SJSA1 (cell line): ENCODE results near the gene ATAD2B. TPM values are rescaled to one million over a fixed set of nuclear protein-coding genes. Genes with fewer than 3 reads are reported as not detected.

Experiments
- DNase-seq, 2 experiments: peaks; one replicate each; pipeline ENCODE4 v3.0.0-alpha.2; 2015 to 2020; ENCODE audit warnings: low spot score in 2 of 2, low read depth in 1 of 2
- H3K27ac ChIP-seq: fragments of 250-450 bp; sonication (Bioruptor Pico); 2 replicates; pipeline ENCODE4 v1.5.1; 2020; ENCODE audit warnings: mild to moderate bottlenecking, moderate library complexity
- H3K27me3 ChIP-seq: fragments of 250-450 bp; sonication (Bioruptor Pico); replicated peaks from 2 replicates; pipeline ENCODE4 v1.5.1; 2020; ENCODE audit warnings: mild to moderate bottlenecking, moderate library complexity
- H3K36me3 ChIP-seq: fragments of 250-450 bp; sonication (Bioruptor Pico); 2 replicates; pipeline ENCODE4 v1.5.1; 2020; ENCODE audit warnings: mild to moderate bottlenecking
- H3K4me1 ChIP-seq: fragments of 250-450 bp; sonication (Bioruptor Pico); replicated peaks from 2 replicates; pipeline ENCODE4 v1.6.1; 2021; ENCODE audit warnings: mild to moderate bottlenecking
- H3K4me3 ChIP-seq: fragments of 250-450 bp; sonication (Bioruptor Pico); 2 replicates; pipeline ENCODE4 v1.5.1; 2020; ENCODE audit warnings: mild to moderate bottlenecking
- H3K9me3 ChIP-seq: fragments of 250-450 bp; sonication (Bioruptor Pico); replicated peaks from 2 replicates; pipeline ENCODE4 v1.5.1; 2020; ENCODE audit warnings: mild to moderate bottlenecking
- total RNA-seq: library from RNA; depleted of rRNA; stranded (reverse); fragments of >200 nt; shearing (Covaris generic); gene quantifications from 2 replicates; pipeline ENCODE4 v1.2.3, GENCODE V29; 2014

Gene ATAD2B
- total RNA-seq, 1 experiment from 2014 or later: 13.5 TPM

DNA sequence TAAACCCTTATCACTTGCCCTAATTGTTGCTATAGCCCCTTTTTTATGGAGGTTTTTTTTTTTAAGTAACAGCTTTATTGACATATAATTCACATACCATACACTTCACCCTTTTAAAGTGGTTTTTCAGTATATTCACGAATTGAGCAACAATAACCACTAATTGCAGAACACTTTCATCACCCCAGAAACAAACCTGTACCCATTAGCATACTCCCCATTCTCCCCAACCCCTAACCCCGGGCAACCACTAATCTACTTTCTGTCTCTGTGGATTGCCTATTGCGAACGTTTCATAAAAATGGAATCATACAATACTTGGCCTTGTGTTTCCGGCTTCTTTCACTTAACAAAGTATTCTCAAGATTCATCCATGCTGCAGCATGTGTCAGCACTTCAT is 213.6 kb downstream of the ATAD2B start:
- Histone ChIP-seq H3K9me3 (no peaks in the 10 kb centered on the region), H3K4me1 (no peaks in the 10 kb centered on the region), H3K27me3 (no peaks in the 10 kb centered on the region), H3K36me3 (no peaks in the 10 kb centered on the region), H3K4me3 (no peak overlapping the region), H3K27ac (no peak overlapping the region)
- DNase-seq: no peak

DNA sequence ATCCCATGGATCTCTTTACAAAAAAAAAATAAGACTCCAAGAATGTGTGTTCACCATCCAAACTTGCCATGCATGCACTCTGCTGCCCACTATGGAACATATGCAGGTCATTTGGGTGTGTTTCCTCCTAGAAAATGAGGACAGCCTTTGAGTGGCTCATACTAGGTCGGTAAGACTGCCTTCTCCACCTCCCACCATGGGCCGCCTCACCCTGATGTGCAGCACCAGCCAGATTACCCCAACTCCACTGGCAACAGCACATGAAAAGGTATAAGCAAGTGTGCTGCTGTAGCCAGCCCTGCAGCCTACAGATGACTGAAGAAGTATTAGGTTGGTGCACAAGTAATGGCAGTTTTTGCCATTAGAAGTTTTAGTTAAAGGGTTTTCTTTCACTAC is 214.2 kb downstream of the ATAD2B start:
- H3K27ac ChIP-seq: no peak overlapping the region
- H3K36me3 ChIP-seq: no peaks in the 10 kb centered on the region
- H3K4me3 ChIP-seq: no peak overlapping the region
- no peaks in the 10 kb centered on the region; the same call in 1 of the 2 replicates for H3K4me1 ChIP-seq
- no peak for DNase-seq
- no peaks in the 10 kb centered on the region for H3K9me3 ChIP-seq
- H3K27me3 ChIP-seq: no peaks in the 10 kb centered on the region

DNA sequence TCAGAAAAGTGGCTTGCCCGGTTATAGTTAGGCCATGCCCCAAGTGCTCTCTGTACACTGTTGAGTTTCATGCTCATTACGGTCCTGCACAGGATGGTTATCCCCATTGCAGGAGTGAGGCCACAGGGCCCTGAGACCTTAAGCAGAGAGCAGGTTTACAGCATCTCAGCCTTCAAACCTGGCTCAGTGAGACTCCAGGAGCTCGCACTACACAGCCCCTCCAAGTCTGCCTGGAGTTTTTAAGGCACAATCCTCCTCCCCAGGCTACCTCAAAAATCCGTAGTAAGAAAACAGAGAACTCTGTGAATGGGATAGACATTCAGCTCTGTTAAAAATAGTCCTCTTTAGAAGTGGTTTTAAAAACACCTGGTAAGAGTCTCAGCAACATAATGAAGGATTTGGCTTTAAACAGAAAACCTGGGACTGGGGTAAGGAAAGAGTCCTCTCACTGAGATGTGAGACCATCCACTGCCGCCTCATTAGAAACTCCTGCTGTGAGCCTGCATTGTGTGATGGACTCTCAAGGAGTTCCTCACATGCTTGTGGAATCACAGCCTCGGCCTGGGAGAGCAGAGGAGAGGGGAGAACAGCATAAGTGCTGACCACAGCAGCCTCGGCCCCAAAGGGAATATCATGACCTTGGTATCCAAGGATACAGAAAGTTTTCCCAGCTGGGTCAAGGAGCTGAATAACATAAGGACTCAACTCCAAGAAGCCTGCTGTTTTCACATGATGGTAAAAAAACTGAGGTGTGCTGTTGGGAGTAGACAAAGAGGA is 214.8 kb downstream of the ATAD2B start:
- Histone ChIP-seq H3K36me3 (no peaks in the 10 kb centered on the region), H3K9me3 (no peaks in the 10 kb centered on the region), H3K4me3 (no peak overlapping the region), H3K27me3 (no peaks in the 10 kb centered on the region), H3K4me1 (peaks cover 5% of the 10 kb centered on the region), H3K27ac (no peak overlapping the region)
- no peak for DNase-seq

DNA sequence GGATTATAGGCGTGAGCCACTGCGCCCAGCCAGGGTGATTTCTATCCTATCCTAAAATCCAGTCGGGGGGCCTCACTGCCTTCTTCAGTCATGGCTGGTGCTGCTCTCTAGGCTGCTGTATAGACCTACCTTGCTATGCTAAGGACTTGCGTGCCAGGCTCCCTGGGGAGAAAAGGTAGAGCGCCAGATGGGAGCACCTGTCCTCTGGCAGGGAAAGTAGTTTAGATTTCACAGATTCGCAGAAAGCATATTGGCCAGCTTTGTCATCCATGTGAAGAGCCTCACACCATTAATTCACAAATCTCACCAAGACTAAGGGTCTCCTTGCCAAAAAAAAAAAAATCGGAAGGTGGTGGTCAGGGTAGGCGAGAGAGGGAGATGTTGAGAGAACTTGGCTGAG is 217.6 kb downstream of the ATAD2B start:
- no peak overlapping the region for H3K4me3 ChIP-seq
- H3K4me1 ChIP-seq: peaks cover 9% of the 10 kb centered on the region
- no peak for DNase-seq
- no peaks in the 10 kb centered on the region for H3K36me3 ChIP-seq
- no peak overlapping the region for H3K27ac ChIP-seq
- no peaks in the 10 kb centered on the region for H3K9me3 ChIP-seq
- H3K27me3 ChIP-seq: no peaks in the 10 kb centered on the region

DNA sequence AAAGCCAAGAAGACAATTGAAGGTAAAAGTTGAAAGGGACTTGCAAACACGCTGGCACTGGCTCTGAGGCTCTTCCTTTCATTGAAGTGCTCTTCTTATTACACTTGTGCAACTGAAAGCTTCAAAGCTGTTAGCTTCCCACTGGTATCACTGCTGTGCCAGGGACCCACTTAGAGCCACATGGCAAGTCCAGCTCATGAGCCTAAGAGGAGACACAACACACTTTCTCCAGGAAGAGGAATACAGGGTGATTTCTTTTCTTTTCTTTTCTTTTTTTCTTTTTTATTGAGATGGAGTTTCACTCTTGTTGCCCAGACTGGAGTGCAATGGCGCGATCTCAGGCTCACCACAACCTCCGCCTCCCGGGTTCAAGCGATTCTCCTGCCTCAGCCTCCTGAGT is 218.2 kb downstream of the ATAD2B start:
- H3K36me3 ChIP-seq: no peaks in the 10 kb centered on the region
- H3K9me3 ChIP-seq: no peaks in the 10 kb centered on the region
- no peak overlapping the region for H3K4me3 ChIP-seq
- no peaks in the 10 kb centered on the region for H3K27me3 ChIP-seq
- peaks cover 9% of the 10 kb centered on the region for H3K4me1 ChIP-seq
- H3K27ac ChIP-seq: no peak overlapping the region
- DNase-seq: no peak

DNA sequence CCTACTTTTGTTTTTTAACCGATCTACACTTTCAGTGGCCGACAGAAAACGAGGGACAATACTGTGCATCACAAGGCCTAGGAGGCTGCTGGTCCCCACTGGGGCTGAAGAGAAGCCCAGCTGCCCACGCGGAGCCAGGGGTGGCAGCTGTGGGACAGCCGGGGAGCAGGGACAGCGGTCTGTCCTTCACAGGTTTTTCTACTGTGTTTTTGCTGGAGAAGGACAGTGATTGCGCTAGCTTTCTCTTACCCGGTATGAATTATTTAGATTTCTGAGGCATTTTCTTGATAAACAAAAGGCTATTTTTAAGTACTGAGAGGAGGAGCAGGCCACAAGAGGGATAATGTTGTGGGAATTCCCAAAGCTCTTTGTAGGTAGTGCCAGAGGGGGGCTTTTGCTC is 219.8 kb downstream of the ATAD2B start:
- peak in 1 of 2 experiments; percentile 33 for DNase-seq
- H3K27me3 ChIP-seq: no peaks in the 10 kb centered on the region
- peaks cover 9% of the 10 kb centered on the region for H3K4me1 ChIP-seq
- H3K36me3 ChIP-seq: no peaks in the 10 kb centered on the region
- H3K9me3 ChIP-seq: no peaks in the 10 kb centered on the region
- H3K27ac ChIP-seq: no peak overlapping the region
- H3K4me3 ChIP-seq: no peak overlapping the region

DNA sequence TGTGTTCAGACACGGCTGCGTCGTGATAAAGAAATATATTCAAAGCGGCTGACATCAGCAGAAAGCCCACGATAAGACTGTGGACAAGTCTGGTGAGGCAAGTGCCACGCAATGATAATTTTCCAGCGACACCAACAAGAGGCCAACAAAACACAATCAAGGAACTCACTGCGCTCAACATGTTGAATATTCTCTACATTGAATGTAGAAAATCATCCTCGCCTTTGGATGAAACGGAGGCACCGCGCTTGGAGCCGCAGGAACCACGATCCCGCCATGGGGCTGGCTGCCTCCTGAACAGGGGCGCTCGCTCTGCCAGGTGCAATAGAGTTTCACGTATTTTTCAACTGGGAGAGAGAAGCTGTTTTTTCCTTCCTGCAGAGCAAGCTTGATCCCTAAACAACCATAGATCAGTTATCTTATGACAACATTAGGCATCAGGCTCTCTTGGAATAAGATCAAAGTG is 220.3 kb downstream of the ATAD2B start:
- Histone ChIP-seq H3K9me3 (no peaks in the 10 kb centered on the region), H3K27me3 (no peaks in the 10 kb centered on the region), H3K4me3 (no peak overlapping the region), H3K36me3 (no peaks in the 10 kb centered on the region), H3K4me1 (peaks cover 9% of the 10 kb centered on the region), H3K27ac (no peak overlapping the region)
- DNase-seq: no peak

DNA sequence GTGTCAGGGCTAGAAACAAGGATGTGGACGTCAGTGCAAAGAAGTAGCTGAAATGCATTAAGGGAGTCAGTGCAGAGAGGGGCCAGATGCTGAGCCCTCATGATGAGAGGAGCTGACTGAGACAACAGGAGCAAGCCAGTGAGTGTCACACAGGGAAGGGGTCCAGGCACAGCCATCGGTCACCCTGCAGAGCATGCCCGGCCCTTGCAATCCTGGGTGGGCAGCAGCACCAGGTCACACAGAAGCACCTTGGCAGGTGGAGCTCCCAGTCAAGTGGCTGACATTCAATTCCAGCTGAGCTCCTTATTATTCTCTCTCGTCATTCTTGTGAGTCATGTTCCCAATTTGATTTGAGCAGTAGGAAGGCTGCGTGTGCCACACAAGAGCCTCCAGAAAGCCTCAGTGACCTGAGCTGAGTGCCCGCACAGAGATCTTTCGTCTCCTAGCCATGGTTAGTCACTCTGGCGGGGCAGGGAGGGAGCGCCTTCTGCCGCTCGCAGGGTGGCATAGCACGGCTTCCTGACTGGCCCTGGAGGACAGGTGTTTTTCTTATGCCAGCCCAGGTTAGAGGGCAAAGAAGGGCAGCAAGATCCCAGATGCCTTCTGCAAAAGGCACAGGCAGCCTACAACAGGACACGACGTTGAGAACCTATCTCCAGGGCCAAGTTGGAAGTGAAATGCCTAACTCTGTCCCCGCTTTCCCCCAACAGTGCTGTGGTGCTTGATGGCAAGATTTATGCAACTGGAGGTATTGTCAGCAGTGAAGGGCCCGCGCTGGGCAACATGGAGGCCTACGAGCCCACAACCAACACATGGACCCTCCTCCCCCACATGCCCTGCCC is 220.9 kb downstream of the ATAD2B start:
- no peak for DNase-seq
- Histone ChIP-seq H3K9me3 (no peaks in the 10 kb centered on the region), H3K4me3 (no peak overlapping the region)

DNA sequence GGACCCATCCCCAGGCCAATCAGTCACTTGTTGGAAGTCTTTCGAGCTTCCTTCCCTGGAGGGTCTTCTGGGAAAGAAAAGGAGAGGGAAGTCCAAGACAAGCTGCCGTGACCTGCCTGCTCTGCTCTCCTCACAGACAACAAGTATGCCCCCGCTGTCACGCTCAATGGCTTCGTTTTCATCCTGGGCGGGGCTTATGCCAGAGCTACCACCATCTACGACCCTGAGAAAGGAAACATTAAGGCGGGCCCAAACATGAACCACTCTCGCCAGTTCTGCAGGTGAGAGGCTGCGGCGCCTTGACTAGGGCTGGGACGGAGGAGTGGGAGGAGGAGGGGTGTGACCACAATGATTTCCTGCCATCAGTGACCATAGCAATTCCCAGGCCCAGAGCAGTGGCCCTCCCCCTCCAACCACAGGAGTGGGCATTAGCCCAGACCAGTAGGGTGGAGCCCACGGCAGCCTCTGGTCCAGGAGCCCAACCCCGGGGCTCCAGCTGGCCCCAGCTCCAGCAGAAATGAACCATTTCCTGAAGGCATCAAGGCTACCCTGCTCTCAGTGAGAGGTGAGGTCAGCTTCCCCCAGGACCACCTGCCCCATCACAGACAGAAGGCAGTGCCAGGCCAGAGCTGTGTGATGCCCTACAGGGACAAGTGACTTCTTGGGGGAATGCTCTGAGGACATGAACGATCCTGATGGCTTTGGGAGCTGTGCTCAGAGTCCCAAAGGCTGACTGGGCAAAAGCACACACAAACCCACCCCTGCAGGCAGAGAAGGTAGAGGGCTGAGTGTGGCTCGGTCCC is 223.1 kb downstream of the ATAD2B start:
- Histone ChIP-seq H3K27ac (no peak overlapping the region), H3K4me1 (peaks cover 9% of the 10 kb centered on the region), H3K9me3 (no peaks in the 10 kb centered on the region), H3K27me3 (no peaks in the 10 kb centered on the region), H3K36me3 (no peaks in the 10 kb centered on the region), H3K4me3 (no peak overlapping the region)
- no peak for DNase-seq

More for the DNA sequence above, 220.9 kb downstream of the ATAD2B start:
- Histone ChIP-seq H3K36me3 (no peaks in the 10 kb centered on the region), H3K27me3 (no peaks in the 10 kb centered on the region), H3K27ac (no peak overlapping the region), H3K4me1 (peaks cover 9% of the 10 kb centered on the region)

DNA sequence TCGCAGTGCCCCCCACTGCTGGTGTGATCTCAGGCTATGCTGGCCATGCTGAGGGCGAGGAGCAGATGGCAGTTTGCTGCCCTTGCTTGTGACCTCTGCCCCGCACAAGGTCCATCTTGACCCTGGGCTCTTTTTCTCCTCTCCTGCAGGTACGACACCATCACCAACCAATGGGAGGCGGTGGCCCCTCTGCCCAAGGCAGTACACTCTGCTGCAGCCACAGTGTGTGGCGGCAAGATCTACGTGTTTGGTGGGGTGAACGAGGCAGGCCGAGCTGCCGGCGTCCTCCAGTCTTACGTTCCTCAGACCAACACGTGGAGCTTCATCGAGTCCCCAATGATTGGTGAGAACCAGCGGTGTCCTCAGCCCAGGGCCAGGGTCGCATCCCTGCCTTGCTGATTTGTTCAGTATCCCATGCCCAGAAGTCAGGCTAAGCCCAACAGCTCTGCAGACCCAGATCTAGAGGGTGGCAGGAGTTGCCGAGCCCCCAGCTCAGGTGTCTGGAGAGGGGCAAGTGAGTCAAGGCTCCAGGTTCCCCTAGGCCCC is 223.8 kb downstream of the ATAD2B start:
- H3K27me3 ChIP-seq: no peaks in the 10 kb centered on the region
- no peaks in the 10 kb centered on the region for H3K9me3 ChIP-seq
- H3K4me3 ChIP-seq: no peak overlapping the region
- H3K36me3 ChIP-seq: no peaks in the 10 kb centered on the region
- DNase-seq: no peak
- H3K27ac ChIP-seq: no peak overlapping the region
- peaks cover 12% of the 10 kb centered on the region for H3K4me1 ChIP-seq

DNA sequence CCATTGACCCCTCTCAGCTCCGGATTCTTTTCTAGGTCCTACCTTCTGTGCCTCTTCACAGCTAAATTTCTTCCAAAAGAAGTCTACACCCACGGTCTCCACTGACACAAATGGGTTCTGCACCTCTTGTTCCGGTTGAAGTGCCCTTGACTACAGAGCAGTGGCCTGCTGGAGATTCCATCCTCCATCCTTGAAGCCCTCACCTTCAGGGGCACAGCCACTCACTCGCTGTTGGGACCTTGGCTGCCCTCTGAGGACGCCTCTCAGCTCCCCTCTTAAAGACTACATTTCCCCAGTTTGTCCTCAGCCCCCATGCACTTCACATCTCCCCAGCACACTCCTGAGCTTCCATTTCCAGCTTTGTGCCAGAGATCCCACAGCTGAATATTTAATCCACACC is 226.3 kb downstream of the ATAD2B start:
- H3K27me3 ChIP-seq: no peaks in the 10 kb centered on the region
- H3K4me1 ChIP-seq: peaks cover 13% of the 10 kb centered on the region
- H3K9me3 ChIP-seq: no peaks in the 10 kb centered on the region
- no peak for DNase-seq
- H3K36me3 ChIP-seq: no peaks in the 10 kb centered on the region
- H3K27ac ChIP-seq: no peak overlapping the region
- H3K4me3 ChIP-seq: no peak overlapping the region

DNA sequence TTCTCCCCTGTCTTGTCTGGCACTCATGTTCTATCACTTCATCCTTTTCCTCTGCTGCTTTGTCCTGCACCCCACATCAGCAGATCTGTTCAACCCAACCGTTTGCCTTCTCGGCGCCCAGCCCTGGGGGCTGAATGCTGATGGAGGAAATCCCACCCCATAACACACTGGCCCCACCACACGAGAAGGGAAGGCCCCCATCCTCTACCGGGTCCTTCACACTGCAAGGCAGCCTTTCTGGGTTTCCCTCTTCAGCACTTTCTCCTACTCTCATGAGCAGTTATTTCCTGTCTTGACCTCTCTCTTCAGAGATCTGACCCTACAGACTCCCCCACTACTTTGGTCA is 227.4 kb downstream of the ATAD2B start:
- no peaks in the 10 kb centered on the region for H3K9me3 ChIP-seq
- H3K36me3 ChIP-seq: no peaks in the 10 kb centered on the region
- H3K4me1 ChIP-seq: peaks cover 13% of the 10 kb centered on the region
- H3K27me3 ChIP-seq: no peaks in the 10 kb centered on the region
- no peak for DNase-seq
- H3K4me3 ChIP-seq: no peak overlapping the region
- H3K27ac ChIP-seq: no peak overlapping the region

DNA sequence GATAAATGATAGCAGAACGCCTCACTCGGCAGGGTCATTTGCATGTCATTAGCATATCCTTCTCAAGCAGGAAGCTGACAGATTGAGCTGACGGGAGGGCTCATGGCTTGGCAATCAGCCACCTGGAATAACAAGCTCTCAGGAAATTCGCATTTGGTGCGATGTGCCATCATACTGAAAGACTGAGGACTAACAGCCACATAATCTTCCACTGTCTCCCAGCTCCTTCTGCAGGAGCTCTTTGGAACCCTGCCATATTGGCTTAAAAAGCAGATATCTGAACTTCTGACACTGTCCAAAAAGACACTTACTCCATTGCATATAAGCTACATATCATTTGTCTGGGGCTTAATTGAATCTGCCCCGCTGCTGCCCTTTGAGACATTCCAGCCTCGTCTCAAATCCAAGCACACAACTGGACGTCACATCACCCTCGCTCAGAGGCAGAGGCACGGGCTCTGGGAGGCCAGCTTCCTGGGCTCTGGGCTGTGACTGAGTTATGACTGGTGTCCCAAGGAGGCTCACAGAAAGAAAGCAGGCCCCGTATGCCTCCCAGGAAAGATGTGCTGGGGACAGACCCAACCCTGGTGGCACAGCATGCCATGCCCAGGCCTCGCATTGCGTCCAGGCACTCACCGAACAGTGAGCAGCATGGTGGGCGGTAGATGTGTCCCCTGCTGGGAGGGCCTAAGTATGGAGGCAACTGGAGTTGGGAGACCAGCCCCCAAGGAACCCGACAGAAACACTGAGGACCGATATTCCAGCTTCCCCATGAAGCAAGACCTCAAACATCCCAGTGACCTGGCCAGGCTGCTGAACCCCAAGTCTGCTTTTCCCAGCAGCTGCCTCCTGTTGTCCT is 228.0 kb downstream of the ATAD2B start:
- no peak for DNase-seq
- no peaks in the 10 kb centered on the region for H3K36me3 ChIP-seq

More for the DNA sequence above, 228.0 kb downstream of the ATAD2B start:
- no peak overlapping the region for H3K27ac ChIP-seq
- peaks cover 13% of the 10 kb centered on the region for H3K4me1 ChIP-seq
- no peaks in the 10 kb centered on the region for H3K9me3 ChIP-seq
- H3K27me3 ChIP-seq: no peaks in the 10 kb centered on the region
- no peak overlapping the region for H3K4me3 ChIP-seq
